Tibial nerve (tissue), 3 donors: Measurements from ENCODE around the gene SRPRB.

Experiments
- POLR2A ChIP-seq, 2 donors: fragments of 450-650 bp; IDR thresholded peaks; one replicate each; pipeline ENCODE4 v1.6.1; 2017; ENCODE audit warnings: antibody characterized with exemption in 2 of 2, mild to moderate bottlenecking in 2 of 2, moderate library complexity in 2 of 2
- TF ChIP-seq, protein P1 (sequence below), 5 experiments: fragments of 200-600 bp in 3 of 5; fragments of 450-650 bp in 2 of 5; sonication (generic) in 3 of 5; IDR thresholded peaks; one replicate each; pipeline ENCODE4 v1.5.1; 2016 to 2019; ENCODE audit warnings: antibody characterized with exemption in 5 of 5, mild to moderate bottlenecking in 3 of 5, moderate library complexity in 2 of 5

DNA sequence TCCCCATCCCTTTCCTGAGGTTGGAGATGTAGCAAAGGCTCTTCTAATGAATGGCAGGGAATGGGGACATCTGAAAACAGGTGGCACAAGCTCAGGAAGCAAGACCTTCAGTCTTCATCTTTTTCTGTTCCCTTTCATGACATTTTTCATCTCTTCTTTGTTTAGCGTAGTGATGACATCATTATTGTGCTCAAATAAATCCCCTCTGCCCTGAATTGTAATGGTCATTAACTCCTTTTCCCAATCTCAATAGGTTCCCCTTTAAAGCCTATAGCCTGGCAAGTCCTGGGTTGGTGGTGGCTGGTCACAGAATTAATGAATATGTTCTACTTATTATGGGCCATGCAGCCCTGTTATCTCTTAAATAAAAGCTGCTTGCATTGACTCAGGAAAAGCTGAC is 38.0 kb upstream of the SRPRB start:
- TF ChIP-seq, protein P1, sequence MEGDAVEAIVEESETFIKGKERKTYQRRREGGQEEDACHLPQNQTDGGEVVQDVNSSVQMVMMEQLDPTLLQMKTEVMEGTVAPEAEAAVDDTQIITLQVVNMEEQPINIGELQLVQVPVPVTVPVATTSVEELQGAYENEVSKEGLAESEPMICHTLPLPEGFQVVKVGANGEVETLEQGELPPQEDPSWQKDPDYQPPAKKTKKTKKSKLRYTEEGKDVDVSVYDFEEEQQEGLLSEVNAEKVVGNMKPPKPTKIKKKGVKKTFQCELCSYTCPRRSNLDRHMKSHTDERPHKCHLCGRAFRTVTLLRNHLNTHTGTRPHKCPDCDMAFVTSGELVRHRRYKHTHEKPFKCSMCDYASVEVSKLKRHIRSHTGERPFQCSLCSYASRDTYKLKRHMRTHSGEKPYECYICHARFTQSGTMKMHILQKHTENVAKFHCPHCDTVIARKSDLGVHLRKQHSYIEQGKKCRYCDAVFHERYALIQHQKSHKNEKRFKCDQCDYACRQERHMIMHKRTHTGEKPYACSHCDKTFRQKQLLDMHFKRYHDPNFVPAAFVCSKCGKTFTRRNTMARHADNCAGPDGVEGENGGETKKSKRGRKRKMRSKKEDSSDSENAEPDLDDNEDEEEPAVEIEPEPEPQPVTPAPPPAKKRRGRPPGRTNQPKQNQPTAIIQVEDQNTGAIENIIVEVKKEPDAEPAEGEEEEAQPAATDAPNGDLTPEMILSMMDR (IDR thresholded peaks at IDR 0.05): no peak
- TF ChIP-seq POLR2A (IDR thresholded peaks at IDR 0.05): no peak
